Measurements from ENCODE around the gene IL1RN. TPM values are rescaled to one million over a fixed set of nuclear protein-coding genes. Genes with fewer than 3 reads are reported as not detected.

Gene IL1RN
- total and polyA plus RNA-seq, 2 of the 13 experiments (the other 11 are each of a cell fraction or from before 2014, with no cell fraction given), result 21.2 to 101 TPM

GRCh38 chr2:113105047-113105785 is 22.2 kb upstream of the IL1RN start:
- TF ChIP-seq ZNF589 (CRISPR knock-in tag; conservative IDR thresholded peaks at IDR 0.05), result no peak
- no peak for TF ChIP-seq DNMT1 (CRISPR knock-in tag; IDR thresholded peaks at IDR 0.05)
- TF ChIP-seq YEATS4 (CRISPR knock-in tag; IDR thresholded peaks at IDR 0.05; ENCODE audit: borderline replicate concordance), result no peak
- no peak for TF ChIP-seq TSC22D2 (CRISPR knock-in tag; IDR thresholded peaks at IDR 0.05; ENCODE audit: borderline replicate concordance)
- peak; percentile 90 for TF ChIP-seq ATF7 (IDR thresholded peaks at IDR 0.05)
- TF ChIP-seq ATF7 (CRISPR knock-in tag; IDR thresholded peaks at IDR 0.05), result no peak
- TF ChIP-seq CREB1 (IDR thresholded peaks at IDR 0.05), result peak; percentile 94
- TF ChIP-seq CREB1 (CRISPR knock-in tag; IDR thresholded peaks at IDR 0.05), result no peak
- no peak for TF ChIP-seq SYNCRIP (IDR thresholded peaks at IDR 0.05; ENCODE audit: insufficient read depth, low read depth, low read length)
- TF ChIP-seq HIC2 (CRISPR knock-in tag; IDR thresholded peaks at IDR 0.05; ENCODE audit: low read depth), result no peak
- TF ChIP-seq FOSL2 (CRISPR knock-in tag; IDR thresholded peaks at IDR 0.05), result peak; percentile 20; the same call in 1 of the 2 replicates
- TF ChIP-seq ZNF354B (CRISPR knock-in tag; IDR thresholded peaks at IDR 0.05), result no peak
- no peak for TF ChIP-seq RORA (CRISPR knock-in tag; IDR thresholded peaks at IDR 0.05)
- ATAC-seq (no peak), DNase-seq (ENCODE audit: low spot score) (no peak), FAIRE-seq (no peak)
- H3K4me2 ChIP-seq (ENCODE audit: low read depth, low read length), result no peak overlapping the region
- H2AFZ ChIP-seq (ENCODE audit: low read length), result no peak overlapping the region
- 23% methylated on average over 6 of the region's 6 CpGs for WGBS (ENCODE audit: low lambda C conversion rate)
- intact Hi-C loops (cut with micrococcal nuclease; ENCODE audit: unreplicated experiment), result no loop called here
- H3K36me3 ChIP-seq (replicated peaks in 1 of 2; ENCODE audit: control insufficient read depth in 1 of 2, insufficient read depth in 2 of 2, low read length in 2 of 2), result no peaks in the 10 kb centered on the region
- H4K20me1 ChIP-seq (ENCODE audit: insufficient read depth, low read length), result no peaks in the 10 kb centered on the region
- H3K9ac ChIP-seq (ENCODE audit: insufficient read depth, low read depth, low read length), result no peak overlapping the region
- in situ Hi-C loops (cut with HindIII; ENCODE audit: extremely low pct_ligation_motif_present, low pct_unique_long_range_greater_than_20kb), result no loop called here
- H3K27me3 ChIP-seq (ENCODE audit: control insufficient read depth in 1 of 2, insufficient read depth in 2 of 2, low read length in 2 of 2), result peaks cover 0 to 19% of the 10 kb centered on the region in 2 experiments; a peak in 3 of 5 replicates
- no peaks in the 10 kb centered on the region for H3K79me2 ChIP-seq (ENCODE audit: insufficient read depth, low read length)
- ChIA-PET CTCF (ENCODE audit: low intra/inter-chr PET ratio, low total read pairs) (no interaction called here), POLR2A (interaction anchor here (1.7 to 1.9 kb wide), 2 partner anchors 9 to 17 kb away, joined by 4 to 5 read pairs; no protein-coding TSS in a partner anchor)
- H3K27ac ChIP-seq (ENCODE audit: extremely low read length, insufficient read depth, low read length), result no peak overlapping the region
- no TSS peak for BruUV-seq (replicated peaks)
- no peak overlapping the region for H3K4me3 ChIP-seq (replicated peaks in 1 of 3; ENCODE audit: insufficient read depth in 1 of 3, low read depth in 2 of 3, low read length in 3 of 3)
- no peaks in the 10 kb centered on the region for H3K9me3 ChIP-seq (ENCODE audit: low read length)
- H3K4me1 ChIP-seq (ENCODE audit: insufficient read depth, low read length), result no peaks in the 10 kb centered on the region
